Endodermal cell (in vitro differentiated cells): ENCODE results near the gene CLEC6A. TPM values are rescaled to one million over a fixed set of nuclear protein-coding genes. Genes with fewer than 3 reads are reported as not detected.
"Not testable (repeated sequence)": the region's sequence is repeated elsewhere in the genome, so short reads cannot be mapped to it uniquely, and the experiment has no call there.

Source experiments
- DNase-seq: peaks from one replicate; pipeline ENCODE4 v3.0.0-alpha.2; 2017
- H3K27ac ChIP-seq: 2 replicates; pipeline ENCODE4 v1.5.1; 2013; ENCODE audit warnings: mild to moderate bottlenecking, low read depth, low read length, moderate library complexity
- H3K27me3 ChIP-seq: 2 replicates; pipeline ENCODE4 v1.6.1; 2013; ENCODE audit warnings: mild to moderate bottlenecking, low read length, moderate library complexity; ENCODE audit not compliant: insufficient read depth, control insufficient read depth, poor library complexity, severe bottlenecking
- H3K36me3 ChIP-seq: 2 replicates; pipeline ENCODE4 v1.7.0; 2013; ENCODE audit warnings: mild to moderate bottlenecking, low read length, moderate library complexity; ENCODE audit not compliant: control insufficient read depth, insufficient read depth
- H3K4me1 ChIP-seq: one replicate; pipeline ENCODE4 v1.7.0; 2013; ENCODE audit warnings: low read length; ENCODE audit not compliant: control insufficient read depth, insufficient read depth
- H3K4me3 ChIP-seq: 2 replicates; pipeline ENCODE4 v1.5.1; 2013; ENCODE audit warnings: mild to moderate bottlenecking, low read length, moderate library complexity
- H3K9ac ChIP-seq: 2 replicates; pipeline ENCODE4 v1.6.1; 2013; ENCODE audit warnings: mild to moderate bottlenecking, low read length, moderate library complexity; ENCODE audit not compliant: poor library complexity, severe bottlenecking; ENCODE audit errors: extremely low read depth
- H3K9me3 ChIP-seq: 2 replicates; pipeline ENCODE4 v1.6.1; 2013; ENCODE audit warnings: mild to moderate bottlenecking, low read length, moderate library complexity; ENCODE audit not compliant: control insufficient read depth
- H3K27ac Mint-ChIP-seq: 2 replicates; pipeline ENCODE4 v1.8.0; 2020; ENCODE audit warnings: mixed read lengths
- H3K27me3 Mint-ChIP-seq: 2 replicates; pipeline ENCODE4 v1.8.0; 2021; ENCODE audit warnings: mild to moderate bottlenecking, mixed read lengths; ENCODE audit not compliant: insufficient read depth
- H3K36me3 Mint-ChIP-seq: 2 replicates; pipeline ENCODE4 v1.8.0; 2020; ENCODE audit warnings: low read depth, mixed read lengths
- H3K4me1 Mint-ChIP-seq: 2 replicates; pipeline ENCODE4 v1.8.0; 2020; ENCODE audit warnings: mixed read lengths
- H3K4me3 Mint-ChIP-seq: 2 replicates; pipeline ENCODE4 v1.8.0; 2020; ENCODE audit warnings: mild to moderate bottlenecking, moderate library complexity, mixed read lengths
- H3K9me3 Mint-ChIP-seq: 2 replicates; pipeline ENCODE4 v1.8.0; 2020; ENCODE audit warnings: mild to moderate bottlenecking, mixed read lengths
- CTCF ChIP-seq: fragments of 200-600 bp; sonication (generic); conservative IDR thresholded peaks from 2 replicates; pipeline ENCODE4 v1.5.0; 2021; ENCODE audit warnings: antibody characterized with exemption, mild to moderate bottlenecking
- WGBS, 2 experiments: methylation state at CpG; one replicate each; pipeline versions ENCODE4 v1.1.5 to v1.1.7; 2013; ENCODE audit warnings: missing lambda C conversion rate in 2 of 2, mixed read lengths in 1 of 2; ENCODE audit not compliant: insufficient coverage in 1 of 2, insufficient read length in 1 of 2; 5-methylcytosine and 5-hydroxymethylcytosine counted together
- long read RNA-seq, 4 experiments: library from polyadenylated mRNA in 2 of 4; library from RNA in 1 of 4; library from capped mRNA in 1 of 4; stranded (forward) in 3 of 4; unstranded in 1 of 4; transcript quantifications; one replicate each; pipeline ENCODE4 v2.0.0, GENCODE V29; 2020 to 2021; ENCODE audit warnings: inconsistent platforms in 1 of 4
- polyA plus RNA-seq, 2 experiments: library from polyadenylated mRNA; stranded (reverse); fragments of 50-300 nt; gene quantifications; one replicate each; pipeline ENCODE4 v1.2.3, GENCODE V29; 2013
- total RNA-seq, 2 donors: library from RNA; stranded (reverse); fragmentation: NEBNext Ultra II Directional in 1 of 2; extraction: Animal tissue kit (Norgen Biotek cat#: 25700) in 1 of 2; gene quantifications; 2 replicates in 1 of 2; 3 replicates in 1 of 2; pipeline ENCODE4 v1.2.1, GENCODE V29; 2021

CLEC6A gene
- total RNA-seq: under 1 TPM in 1 of 2 donors, not detected in 1; 0.20 TPM
- not detected for polyA plus RNA-seq (2013, experiment 1 of 2)
- polyA plus RNA-seq (2013, experiment 2 of 2): not detected
- long read RNA-seq, experiment 1: 0 reads
- long read RNA-seq, experiment 2: 0 reads
- long read RNA-seq, experiment 3, partial matches to known transcripts: 1 of 1 reads
- long read RNA-seq, experiment 3, other reads (novel, unspliced or antisense): 0 of 1 reads
- long read RNA-seq, experiment 4: 0 reads

- Mint-ChIP-seq H3K4me1 (peaks cover 25% of the 10 kb centered on the region), H3K27me3 (no peaks in the 10 kb centered on the region), H3K4me3 (no peak within 1 kb of the TSS), H3K27ac (no peak within 1 kb of the TSS), H3K9me3 (peaks cover 6% of the 10 kb centered on the region), H3K36me3 (no peaks in the 10 kb centered on the region)
- no peak for DNase-seq
- TF ChIP-seq CTCF: no peak
- no peak within 1 kb of the TSS for H3K4me3 ChIP-seq
- no peaks in the 10 kb centered on the region for H3K4me1 ChIP-seq
- H3K27ac ChIP-seq: no peak within 1 kb of the TSS
- 92% methylated on average over 2 of the region's 2 CpGs; no CpG with 5 or more reads in 1 of the 2 experiments for whole genome bisulfite sequencing, 2 experiments
- H3K36me3 ChIP-seq: no peaks in the 10 kb centered on the region
- H3K9ac ChIP-seq: no peak within 1 kb of the TSS
- no peaks in the 10 kb centered on the region for H3K9me3 ChIP-seq
- no peaks in the 10 kb centered on the region for H3K27me3 ChIP-seq
These were observed at the start of gene CLEC6A for GRCh38 chr12:8455727-8456360. Gene CLEC6A, plus strand, starts transcription at chr12:8455962. Its CDS starts 150 bp downstream, at chr12:8456112.

- H3K9me3 ChIP-seq, H3K4me3 Mint-ChIP-seq, H3K4me1 ChIP-seq, H3K27ac ChIP-seq, H3K36me3 ChIP-seq, H3K4me3 ChIP-seq, H3K27me3 Mint-ChIP-seq, H3K27me3 ChIP-seq, H3K9ac ChIP-seq, H3K36me3 Mint-ChIP-seq, H3K9me3 Mint-ChIP-seq: not testable (repeated sequence)
- DNase-seq: peak; percentile 88
- peaks cover 19% of the 10 kb centered on the region for H3K4me1 Mint-ChIP-seq
- no CpG with 5 or more reads among the region's 6 CpGs for WGBS, 2 experiments
- peak; percentile 90 for TF ChIP-seq CTCF
- H3K27ac Mint-ChIP-seq: peak overlapping the region; percentile 61
These were observed 36.2 kb upstream of the CLEC6A start for GRCh38 chr12:8419576-8419975.

GRCh38 chr12:8420506-8420905, 35.3 kb upstream of the CLEC6A start:
- H3K27ac ChIP-seq: no peak overlapping the region
- Mint-ChIP-seq H3K27ac (peak overlapping the region; percentile 2), H3K27me3 (no peaks in the 10 kb centered on the region), H3K9me3 (no peaks in the 10 kb centered on the region), H3K4me1 (peaks cover 19% of the 10 kb centered on the region), H3K4me3 (no peak overlapping the region), H3K36me3 (no peaks in the 10 kb centered on the region)
- no peak overlapping the region for H3K9ac ChIP-seq
- WGBS, 2 experiments: no CpG with 5 or more reads among the region's 10 CpGs
- no peaks in the 10 kb centered on the region for H3K27me3 ChIP-seq
- no peak overlapping the region for H3K4me3 ChIP-seq
- TF ChIP-seq CTCF: no peak
- H3K36me3 ChIP-seq: no peaks in the 10 kb centered on the region
- no peaks in the 10 kb centered on the region for H3K4me1 ChIP-seq
- no peaks in the 10 kb centered on the region for H3K9me3 ChIP-seq
- DNase-seq: peak; percentile 62

DNA sequence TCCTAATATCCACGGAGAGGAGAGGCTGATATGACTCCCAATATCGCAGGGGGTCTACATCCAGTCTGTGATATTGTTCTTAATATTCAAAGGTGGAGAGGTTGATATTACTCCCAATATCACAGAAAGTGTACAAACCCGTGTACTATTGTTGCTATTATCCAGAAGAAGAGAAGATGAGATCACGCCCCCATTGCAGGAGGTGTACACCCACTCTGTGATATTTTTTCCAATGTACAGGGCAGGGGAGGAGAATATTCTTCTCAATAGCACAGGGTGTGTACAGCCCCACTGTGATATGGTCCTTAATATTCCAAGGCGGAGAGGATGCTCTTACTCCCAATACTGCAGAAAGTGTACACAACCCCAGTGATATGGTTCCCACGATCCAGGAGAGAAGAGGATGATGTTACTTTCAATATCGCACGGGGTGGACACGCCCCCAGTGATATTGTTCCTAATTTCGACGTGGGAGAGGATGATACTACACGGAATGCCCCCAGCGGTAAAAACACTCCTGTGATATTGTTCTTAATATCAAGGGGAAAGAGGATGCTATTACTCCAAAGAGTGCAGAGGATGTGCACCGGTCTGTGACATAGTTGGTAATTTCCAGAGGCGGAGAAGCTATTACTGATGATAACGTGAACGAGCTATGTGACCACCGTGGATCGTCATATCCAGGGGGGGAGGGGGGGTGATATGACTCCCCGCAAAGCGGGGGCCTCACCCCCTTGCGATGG, 11.1 kb upstream of the CLEC6A start:
- not testable (repeated sequence) for H3K9me3 Mint-ChIP-seq, H3K4me3 ChIP-seq, H3K9me3 ChIP-seq, H3K4me1 ChIP-seq, H3K9ac ChIP-seq, DNase-seq, H3K27ac Mint-ChIP-seq, H3K27me3 ChIP-seq, H3K36me3 Mint-ChIP-seq, H3K27me3 Mint-ChIP-seq, H3K4me1 Mint-ChIP-seq, H3K27ac ChIP-seq, H3K36me3 ChIP-seq, H3K4me3 Mint-ChIP-seq
- 90 to 93% methylated on average over 8 to 21 of the region's 22 CpGs for WGBS, 2 experiments
